NB4 (cell line): ENCODE measurements around the gene CLMP.
A peak's percentile ranks its signal among the peaks of the same experiment; 100 is the strongest.

Experiments
- DNase-seq: peaks from one replicate; pipeline ENCODE4 v3.0.0; 2010; ENCODE audit warnings: low read depth
- H3K4me3 ChIP-seq: one replicate; pipeline ENCODE4 v1.5.1; 2011; ENCODE audit warnings: mild to moderate bottlenecking, low read depth, low read length, moderate library complexity
- CTCF ChIP-seq: IDR thresholded peaks from one replicate; pipeline ENCODE4 v1.5.1; 2012; ENCODE audit warnings: low read depth, low read length
- MAX ChIP-seq: IDR thresholded peaks from 2 replicates; pipeline ENCODE4 v1.6.1; 2011; ENCODE audit warnings: low read depth, low read length
- MYC ChIP-seq: IDR thresholded peaks from 2 replicates; pipeline ENCODE4 v1.6.1; 2011; ENCODE audit warnings: low read depth, low read length
- POLR2A ChIP-seq: IDR thresholded peaks from 2 replicates; pipeline ENCODE4 v1.6.1; 2011; ENCODE audit warnings: mild to moderate bottlenecking; ENCODE audit not compliant: insufficient read length; ENCODE audit errors: extremely low read depth

Gene CLMP

GRCh38 chr11:123111465-123111864, 83.6 kb downstream of the CLMP start:
- H3K4me3 ChIP-seq = no peak overlapping the region
- no peak for TF ChIP-seq MYC
- TF ChIP-seq CTCF = peak; percentile 54
- peak; percentile 54 for DNase-seq

GRCh38 chr11:123110397-123110796, 84.7 kb downstream of the CLMP start:
- no peak overlapping the region for H3K4me3 ChIP-seq
- no peak for DNase-seq
- TF ChIP-seq MAX (no peak), CTCF (no peak), MYC (no peak), POLR2A (no peak)

GRCh38 chr11:123107945-123108495, 87.0 kb downstream of the CLMP start:
- no peak for DNase-seq
- no peak overlapping the region for H3K4me3 ChIP-seq
- no peak for TF ChIP-seq CTCF
- no peak for TF ChIP-seq MYC
- no peak for TF ChIP-seq POLR2A
- no peak for TF ChIP-seq MAX

GRCh38 chr11:123104697-123105096, 90.4 kb downstream of the CLMP start:
- DNase-seq = no peak
- TF ChIP-seq CTCF (no peak), POLR2A (no peak)
- no peak overlapping the region for H3K4me3 ChIP-seq

GRCh38 chr11:123103326-123103980, 91.6 kb downstream of the CLMP start:
- DNase-seq = peak; percentile 76
- TF ChIP-seq POLR2A (no peak), CTCF (peak; percentile 66), MAX (no peak)
- H3K4me3 ChIP-seq = no peak overlapping the region

GRCh38 chr11:123100379-123101085, 94.5 kb downstream of the CLMP start:
- TF ChIP-seq MAX = no peak
- no peak for DNase-seq
- H3K4me3 ChIP-seq = no peak overlapping the region
